ENCODE measurements around the gene STOM. TPM values are rescaled to one million over a fixed set of nuclear protein-coding genes. Genes with fewer than 3 reads are reported as not detected.

STOM gene
- total RNA-seq, 1 experiment from 2014 or later = 22.4 TPM

GRCh38 chr9:121323449-121324151 lies 46.5 kb downstream of the STOM start:
- H3K27ac ChIP-seq (ENCODE audit: low read depth, low read length) = no peak overlapping the region
- H3K4me1 ChIP-seq (ENCODE audit: control insufficient read depth in 1 of 2, insufficient read depth in 2 of 2, low read length in 2 of 2) = peaks cover 23 to 41% of the 10 kb centered on the region in 2 experiments

More at GRCh38 chr9:121323449-121324151, 46.5 kb downstream of the STOM start:
- Histone ChIP-seq H3K9me2 (ENCODE audit: insufficient read depth) (no peaks in the 10 kb centered on the region), H3K4me2 (ENCODE audit: low read length) (no peak overlapping the region), H3K79me2 (ENCODE audit: insufficient read depth, low read length) (no peaks in the 10 kb centered on the region), H3K36me3 (ENCODE audit: control insufficient read depth in 1 of 2, insufficient read depth in 2 of 2, low read length in 2 of 2) (peaks cover 3 to 6% of the 10 kb centered on the region in 2 experiments; a peak in 1 of 4 replicates), H4K20me1 (ENCODE audit: insufficient read depth) (no peaks in the 10 kb centered on the region), H3K4me3 (replicated peaks in 1 of 2; ENCODE audit: low read depth in 1 of 2, low read length in 2 of 2) (no peak overlapping the region), H2AFZ (ENCODE audit: low read depth, low read length, poor library complexity, severe bottlenecking) (no peak overlapping the region), H3K27me3 (ENCODE audit: insufficient read depth, low read length) (no peaks in the 10 kb centered on the region), H3K9ac (ENCODE audit: low read length) (no peak overlapping the region), H3K9me3 (ENCODE audit: control insufficient read depth in 1 of 2, insufficient read depth in 1 of 2, low read depth in 1 of 2, low read length in 2 of 2) (no peaks in the 10 kb centered on the region)
- TF ChIP-seq ZFX (IDR thresholded peaks at IDR 0.05) = no peak
- no peak for TF ChIP-seq SP1 (IDR thresholded peaks at IDR 0.05; ENCODE audit: low read depth)
- TF ChIP-seq ZBTB33 (IDR thresholded peaks at IDR 0.05; ENCODE audit: extremely low read depth, insufficient replicate concordance, low read length) = no peak
- no peak for TF ChIP-seq CEBPB (IDR thresholded peaks at IDR 0.05; ENCODE audit: low read depth)
- TF ChIP-seq CTCF (IDR thresholded peaks at IDR 0.05 in 2 of 3, conservative IDR thresholded peaks at IDR 0.05 in 1 of 3; ENCODE audit: borderline replicate concordance in 1 of 3, insufficient read depth in 1 of 3, low read depth in 2 of 3, low read length in 2 of 3) = no peak
- TF ChIP-seq ZNF274 (IDR thresholded peaks at IDR 0.05; ENCODE audit: low read depth, low read length) = no peak
- CTCF ChIA-PET = no interaction called here
- no TSS peak for BruUV-seq (replicated peaks)
- intact Hi-C loops (cut with micrococcal nuclease) = no loop called here
- ATAC-seq (no peak), DNase-seq (ENCODE audit: low read depth, low spot score) (no peak)
- RAD21 ChIA-PET (ENCODE audit: low non-redundant PET in 1 of 2, low total read pairs in 2 of 2, uncharacterized antibody in 2 of 2, unreplicated experiment in 2 of 2) = no interaction called here
- POLR2A ChIA-PET = no interaction called here

Measured in HCT116 (cell line).